Testis (tissue), 3 donors: ENCODE data around the gene QSOX1. TPM values are rescaled to one million over a fixed set of nuclear protein-coding genes. Genes with fewer than 3 reads are reported as not detected.

Source experiments
- DNase-seq: peaks from one replicate; pipeline ENCODE4 v3.0.0-alpha.2; 2019
- H3K27ac ChIP-seq, 2 donors: fragments of 200-600 bp; sonication (generic); one replicate each; pipeline ENCODE4 v1.5.1; 2019
- H3K27me3 ChIP-seq: fragments of 200-600 bp; sonication (generic); one replicate; pipeline ENCODE4 v1.5.1; 2019
- H3K36me3 ChIP-seq: fragments of 200-600 bp; sonication (generic); one replicate; pipeline ENCODE4 v1.5.1; 2017; ENCODE audit warnings: low read depth; ENCODE audit errors: missing control alignments
- H3K4me1 ChIP-seq: fragments of 200-600 bp; sonication (generic); one replicate; pipeline ENCODE4 v1.5.1; 2019
- H3K4me3 ChIP-seq, 2 donors: fragments of 200-600 bp; sonication (generic); one replicate each; pipeline ENCODE4 v1.5.1; 2017 to 2019
- H3K9me3 ChIP-seq: fragments of 200-600 bp; sonication (generic); one replicate; pipeline ENCODE4 v1.5.1; 2017
- CTCF ChIP-seq, 3 experiments: fragments of 450-650 bp in 2 of 3; fragments of 200-600 bp in 1 of 3; sonication (generic) in 1 of 3; IDR thresholded peaks; one replicate each; pipeline ENCODE4 v1.5.1; 2016 to 2019; ENCODE audit warnings: antibody characterized with exemption in 3 of 3, mild to moderate bottlenecking in 2 of 3, moderate library complexity in 1 of 3
- POLR2A ChIP-seq: fragments of 450-650 bp; IDR thresholded peaks from one replicate; pipeline ENCODE4 v1.6.1; 2017; ENCODE audit warnings: antibody characterized with exemption, mild to moderate bottlenecking, moderate library complexity
- WGBS, 2 donors: methylation state at CpG; one replicate each; pipeline ENCODE4 v1.1.5; 2018; 5-methylcytosine and 5-hydroxymethylcytosine counted together
- intact Hi-C: fragments of 100-400 bp; cut with DNase I; formaldehyde crosslinking; loops from one replicate; pipeline ENCODE4 v1.15.1; 2023; ENCODE audit warnings: low total_unique reads
- polyA plus RNA-seq: library from polyadenylated mRNA; stranded (reverse); fragments of 350-450 nt; fragmentation: Illumina TruSeq; extraction: RNeasy Lipid Tissue Mini Kit (QIAGEN cat#74804); gene quantifications from one replicate; pipeline ENCODE4 v1.2.3, GENCODE V29; 2014; ENCODE audit warnings: low read depth, low replicate concordance; ENCODE audit not compliant: insufficient read depth
- total RNA-seq, 2 donors: library from RNA; depleted of rRNA; stranded (reverse); fragments of >200 nt; gene quantifications; one replicate each; pipeline ENCODE4 v1.2.3, GENCODE V29; 2016

QSOX1 gene
- total and polyA plus RNA-seq, 3 donors from 2014 or later, result 285 to 691 (median 566) TPM

DNA sequence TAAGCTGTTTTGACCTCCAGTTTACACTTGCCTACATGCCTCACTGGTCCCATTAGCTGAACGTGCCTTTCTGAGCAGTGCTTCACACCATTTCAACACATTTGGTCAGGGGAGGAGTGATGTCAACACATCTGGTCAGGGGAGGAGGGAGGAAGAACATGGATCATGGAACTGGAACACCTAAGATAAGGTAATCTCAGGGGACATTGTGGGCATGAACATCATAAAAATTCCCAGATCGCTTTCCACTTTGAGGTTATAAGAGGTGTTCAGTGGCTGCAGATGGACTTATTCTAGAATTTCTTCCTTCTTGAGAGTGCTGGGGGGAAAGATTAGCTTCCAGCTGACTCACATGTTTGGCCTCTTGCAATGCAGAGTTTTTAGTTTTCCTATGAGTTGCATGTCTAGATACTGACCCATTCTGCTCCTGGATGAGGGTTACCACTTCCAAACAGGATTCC is 2.0 kb downstream of the QSOX1 start:
- Histone ChIP-seq H3K27ac (peak overlapping the region in 1 of 2 donors; percentile 48), H3K27me3 (no peaks in the 10 kb centered on the region), H3K9me3 (no peaks in the 10 kb centered on the region), H3K4me3 (no peak overlapping the region), H3K36me3 (no peaks in the 10 kb centered on the region), H3K4me1 (peaks cover 34% of the 10 kb centered on the region)
- no peak for DNase-seq
- TF ChIP-seq CTCF (IDR thresholded peaks at IDR 0.05) (no peak), POLR2A (no peak)
- intact Hi-C loops, result no loop called here
- 51 to 63% methylated on average over 2 of the region's 2 CpGs for WGBS, 2 donors

- Histone ChIP-seq H3K4me3 (no peak overlapping the region), H3K9me3 (no peaks in the 10 kb centered on the region), H3K27me3 (no peaks in the 10 kb centered on the region), H3K4me1 (peaks cover 34% of the 10 kb centered on the region), H3K27ac (peak overlapping the region in 1 of 2 donors; percentile 48), H3K36me3 (no peaks in the 10 kb centered on the region)
- intact Hi-C loops, result no loop called here
- WGBS, 2 donors, result 56 to 74% methylated on average over 4 of the region's 4 CpGs
- no peak for DNase-seq
- TF ChIP-seq POLR2A (no peak), CTCF (IDR thresholded peaks at IDR 0.05) (no peak)
Observed at GRCh38 chr1:180157108-180157507, 2.4 kb downstream of the QSOX1 start.

DNA sequence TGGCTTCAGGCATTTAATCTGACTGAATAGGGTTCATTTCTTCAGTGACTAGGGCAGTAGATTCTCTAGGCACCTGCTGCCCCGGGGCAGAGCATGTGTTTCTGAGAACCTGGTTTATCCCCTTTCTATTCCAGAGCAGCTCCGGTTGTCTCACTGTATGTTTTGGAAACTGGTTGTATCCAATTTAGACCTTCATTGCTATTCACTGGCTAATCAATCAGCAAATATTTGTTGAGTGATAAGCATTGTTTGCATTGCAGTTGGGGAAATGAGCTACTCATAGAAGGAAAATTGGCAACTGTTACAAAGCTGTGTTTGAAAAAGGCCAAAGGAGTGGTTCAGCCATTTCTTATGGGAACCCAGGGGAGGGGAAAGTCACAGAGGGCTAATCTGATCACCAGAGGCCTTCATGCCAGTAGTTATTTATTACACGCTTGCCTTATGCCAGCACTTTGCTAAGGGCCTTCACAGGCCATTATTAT is 2.9 kb downstream of the QSOX1 start:
- no peak for TF ChIP-seq POLR2A
- TF ChIP-seq CTCF (IDR thresholded peaks at IDR 0.05), result no peak
- peaks cover 36% of the 10 kb centered on the region for H3K4me1 ChIP-seq
- peak overlapping the region in 1 of 2 donors; percentile 48 for H3K27ac ChIP-seq
- no peaks in the 10 kb centered on the region for H3K36me3 ChIP-seq
- no peaks in the 10 kb centered on the region for H3K9me3 ChIP-seq
- intact Hi-C loops, result no loop called here
- DNase-seq, result no peak
- H3K4me3 ChIP-seq, result no peak overlapping the region
- H3K27me3 ChIP-seq, result no peaks in the 10 kb centered on the region
- WGBS, 2 donors, result 71% methylated on average over 3 of the region's 3 CpGs

- Histone ChIP-seq H3K27ac (peak overlapping the region in 1 of 2 donors; percentile 48), H3K27me3 (no peaks in the 10 kb centered on the region), H3K4me3 (no peak overlapping the region), H3K9me3 (no peaks in the 10 kb centered on the region), H3K36me3 (no peaks in the 10 kb centered on the region), H3K4me1 (peaks cover 42% of the 10 kb centered on the region)
- DNase-seq, result no peak
- intact Hi-C loops, result no loop called here
- no peak for TF ChIP-seq CTCF (IDR thresholded peaks at IDR 0.05)
- TF ChIP-seq POLR2A, result no peak
- WGBS, 2 donors, result 88 to 90% methylated on average over 14 to 16 of the region's 16 CpGs
Observed at GRCh38 chr1:180158149-180159147, 3.8 kb downstream of the QSOX1 start.
